ENCODE measurements around the gene CTBP2. TPM values are rescaled to one million over a fixed set of nuclear protein-coding genes. Genes with fewer than 3 reads are reported as not detected.
"Not testable (repeated sequence)": the region's sequence is repeated elsewhere in the genome, so short reads cannot be mapped to it uniquely, and the experiment has no call there.

Gene CTBP2
- total RNA-seq, 2 donors from 2014 or later, result 1.2 TPM

DNA sequence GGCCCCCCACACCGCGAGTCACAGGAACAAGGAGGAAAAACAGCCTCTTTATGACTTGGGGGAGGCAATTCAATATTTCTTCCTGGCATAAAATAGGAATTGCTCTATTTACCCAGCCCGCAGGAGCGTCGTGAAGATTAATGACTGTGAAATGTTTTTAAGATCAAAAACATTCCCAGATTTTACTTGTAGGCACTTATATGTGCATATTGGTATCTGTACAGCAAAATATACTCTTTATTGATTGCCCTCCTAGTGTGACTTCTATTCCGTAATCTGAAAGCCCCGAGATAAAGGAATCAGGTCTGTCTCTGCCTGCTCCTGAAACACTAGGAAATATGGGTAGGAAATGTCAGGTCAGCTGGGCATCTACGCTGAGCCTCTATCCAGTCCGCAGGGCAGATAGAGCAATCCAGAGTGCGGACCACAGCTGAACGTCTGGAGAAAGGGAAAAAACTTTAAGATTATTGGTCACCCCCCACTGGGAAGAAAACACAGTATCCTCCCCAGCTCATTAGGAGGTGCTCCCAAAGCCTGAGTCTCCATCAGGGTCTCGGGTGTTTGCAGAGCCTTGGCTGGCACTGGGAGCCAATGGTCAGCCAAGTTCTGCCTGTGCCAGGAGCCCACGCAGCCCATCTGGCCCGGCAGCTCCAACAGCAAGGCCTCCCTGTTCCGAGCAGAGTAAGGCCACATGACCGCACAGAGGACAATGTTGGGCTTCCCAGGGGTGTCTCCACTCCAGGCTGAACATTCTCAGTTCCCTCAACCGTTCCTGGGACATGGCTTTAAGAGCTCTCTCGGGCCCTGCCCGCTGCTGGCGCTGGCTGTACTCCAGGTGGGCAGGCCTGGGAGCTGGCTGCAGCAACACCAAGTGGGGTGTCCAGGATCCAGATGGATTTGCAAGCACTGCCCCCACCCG lies 7.7 kb downstream of the CTBP2 start:
- Mint-ChIP-seq H3K9me3 (no peaks in the 10 kb centered on the region), H3K27ac (no peak overlapping the region), H3K36me3 (peaks cover 0 to 6% of the 10 kb centered on the region in 2 donors)
- DNase-seq (ENCODE audit: low spot score in 2 of 2) (no peak), ATAC-seq (no peak)

- Mint-ChIP-seq H3K9me3 (no peaks in the 10 kb centered on the region), H3K36me3 (peaks cover 0 to 6% of the 10 kb centered on the region in 2 donors), H3K27ac (no peak overlapping the region)
- ATAC-seq, result no peak
- no peak for DNase-seq (ENCODE audit: low spot score in 2 of 2)
Measured at GRCh38 chr10:125151553-125152449, 8.6 kb downstream of the CTBP2 start.

DNA sequence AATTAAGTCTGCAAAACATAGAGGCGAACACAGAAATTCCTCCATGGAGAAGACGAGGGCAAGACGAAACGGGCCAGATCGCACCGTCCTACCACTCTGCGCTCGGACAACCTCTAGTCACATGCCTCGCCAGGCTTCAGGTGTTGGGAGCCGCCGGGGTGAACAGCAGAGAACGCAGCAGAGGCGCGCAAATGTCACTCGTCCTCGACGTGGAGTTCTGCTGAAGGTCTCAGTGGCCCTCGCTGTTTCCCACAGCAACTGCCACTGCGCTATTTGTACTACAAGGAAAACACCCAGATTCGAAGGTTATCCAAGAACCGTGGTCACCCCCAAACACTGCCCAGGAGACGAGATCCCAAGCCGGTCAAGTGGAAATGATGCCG lies 9.2 kb downstream of the CTBP2 start:
- ATAC-seq (no peak), DNase-seq (ENCODE audit: low spot score in 2 of 2) (no peak)
- peaks cover 0 to 6% of the 10 kb centered on the region in 2 donors for H3K36me3 Mint-ChIP-seq
- no peaks in the 10 kb centered on the region for H3K9me3 Mint-ChIP-seq
- no peak overlapping the region for H3K27ac Mint-ChIP-seq

DNA sequence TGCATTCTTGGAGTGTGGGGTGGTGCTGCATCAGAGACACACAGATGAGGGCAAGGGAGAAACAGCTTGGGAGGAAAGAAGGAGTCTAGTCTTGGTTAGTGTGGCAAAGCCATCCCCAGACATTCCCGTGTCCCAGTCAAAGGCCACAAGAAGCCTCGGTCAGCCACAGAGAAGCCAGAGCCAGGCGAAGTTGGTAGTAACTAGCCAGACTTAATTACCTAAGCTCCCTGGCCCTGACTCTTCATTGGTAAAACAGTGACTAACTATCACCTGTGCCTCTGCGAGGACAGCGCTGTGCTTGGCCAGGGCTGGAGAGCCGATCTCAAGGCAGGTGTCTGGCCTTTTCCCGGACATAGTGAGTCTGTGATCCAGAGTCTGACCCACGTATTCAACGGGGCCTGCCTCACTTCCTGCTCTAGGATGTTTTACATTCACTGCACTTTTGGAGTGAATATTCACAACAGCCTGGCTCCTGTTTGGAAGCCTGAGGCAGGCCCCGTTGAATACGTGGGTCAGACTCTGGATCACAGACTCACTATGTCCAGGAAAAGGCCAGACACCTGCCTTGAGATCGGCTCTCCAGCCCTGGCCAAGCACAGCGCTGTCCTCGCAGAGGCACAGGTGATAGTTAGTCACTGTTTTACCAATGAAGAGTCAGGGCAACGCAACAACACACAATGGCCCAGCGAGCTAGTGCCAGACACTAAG lies 9.8 kb downstream of the CTBP2 start:
- H3K27ac Mint-ChIP-seq, H3K36me3 Mint-ChIP-seq: not testable (repeated sequence)

GRCh38 chr10:125149680-125150047 lies 10.7 kb downstream of the CTBP2 start:
- no peak for DNase-seq (ENCODE audit: low spot score in 2 of 2)
- Mint-ChIP-seq H3K27ac (no peak overlapping the region), H3K36me3 (peaks cover 0 to 6% of the 10 kb centered on the region in 2 donors), H3K9me3 (no peaks in the 10 kb centered on the region)
- no peak for ATAC-seq

More for the DNA sequence above, 9.8 kb downstream of the CTBP2 start:
- H3K9me3 Mint-ChIP-seq; DNase-seq (ENCODE audit: low spot score in 2 of 2); ATAC-seq: not testable (repeated sequence)

DNA sequence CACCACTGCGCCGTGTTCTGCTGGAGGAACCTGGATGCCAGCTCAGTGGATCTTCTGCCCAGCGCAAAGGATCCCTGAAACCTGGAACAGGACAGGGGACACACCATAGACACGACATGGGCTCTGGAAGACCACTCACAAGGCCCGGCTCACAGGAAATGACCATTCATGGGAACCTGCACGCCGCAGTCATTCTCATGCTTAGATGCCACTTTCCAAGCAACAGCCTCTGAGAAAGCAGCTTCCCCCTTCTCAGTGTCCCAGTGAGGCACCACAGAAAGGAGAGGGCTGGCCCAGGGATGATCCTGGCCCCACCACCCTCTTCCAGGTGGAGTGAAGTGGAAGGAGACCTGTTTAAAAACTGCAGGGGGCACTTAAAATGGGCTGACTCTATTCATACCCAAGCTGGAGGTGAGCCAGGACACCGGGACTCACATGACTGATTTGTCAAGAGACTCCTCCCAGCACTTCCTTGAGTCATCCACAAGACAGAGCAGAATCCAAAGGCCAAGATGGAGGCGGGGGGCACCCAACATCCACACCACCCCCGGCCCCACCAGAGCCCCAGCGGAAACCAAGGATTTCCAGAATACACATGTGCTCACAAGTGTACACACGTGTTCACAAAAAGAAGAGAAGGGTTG lies 11.2 kb downstream of the CTBP2 start:
- no peaks in the 10 kb centered on the region for H3K9me3 Mint-ChIP-seq
- H3K36me3 Mint-ChIP-seq, result peaks cover 0 to 6% of the 10 kb centered on the region in 2 donors
- DNase-seq (ENCODE audit: low spot score in 2 of 2) (no peak), ATAC-seq (no peak)
- no peak overlapping the region for H3K27ac Mint-ChIP-seq

GRCh38 chr10:125148528-125148927 lies 11.8 kb downstream of the CTBP2 start:
- ATAC-seq (no peak), DNase-seq (ENCODE audit: low spot score in 2 of 2) (no peak)
- H3K9me3 Mint-ChIP-seq, result no peaks in the 10 kb centered on the region
- no peak overlapping the region for H3K27ac Mint-ChIP-seq
- H3K36me3 Mint-ChIP-seq, result peaks cover 0 to 6% of the 10 kb centered on the region in 2 donors

GRCh38 chr10:125147971-125148439 lies 12.4 kb downstream of the CTBP2 start:
- no peaks in the 10 kb centered on the region for H3K9me3 Mint-ChIP-seq
- peaks cover 0 to 6% of the 10 kb centered on the region in 2 donors for H3K36me3 Mint-ChIP-seq
- ATAC-seq (no peak), DNase-seq (ENCODE audit: low spot score in 2 of 2) (no peak)
- no peak overlapping the region for H3K27ac Mint-ChIP-seq

GRCh38 chr10:125146791-125147579 lies 13.4 kb downstream of the CTBP2 start:
- Mint-ChIP-seq H3K9me3 (no peaks in the 10 kb centered on the region), H3K27ac (no peak overlapping the region), H3K36me3 (peaks cover 0 to 6% of the 10 kb centered on the region in 2 donors)
- ATAC-seq, result no peak
- no peak for DNase-seq (ENCODE audit: low spot score in 2 of 2)

GRCh38 chr10:125145636-125146035 lies 14.7 kb downstream of the CTBP2 start:
- ATAC-seq, result no peak
- no peaks in the 10 kb centered on the region for H3K36me3 Mint-ChIP-seq
- DNase-seq (ENCODE audit: low spot score in 2 of 2), result no peak

DNA sequence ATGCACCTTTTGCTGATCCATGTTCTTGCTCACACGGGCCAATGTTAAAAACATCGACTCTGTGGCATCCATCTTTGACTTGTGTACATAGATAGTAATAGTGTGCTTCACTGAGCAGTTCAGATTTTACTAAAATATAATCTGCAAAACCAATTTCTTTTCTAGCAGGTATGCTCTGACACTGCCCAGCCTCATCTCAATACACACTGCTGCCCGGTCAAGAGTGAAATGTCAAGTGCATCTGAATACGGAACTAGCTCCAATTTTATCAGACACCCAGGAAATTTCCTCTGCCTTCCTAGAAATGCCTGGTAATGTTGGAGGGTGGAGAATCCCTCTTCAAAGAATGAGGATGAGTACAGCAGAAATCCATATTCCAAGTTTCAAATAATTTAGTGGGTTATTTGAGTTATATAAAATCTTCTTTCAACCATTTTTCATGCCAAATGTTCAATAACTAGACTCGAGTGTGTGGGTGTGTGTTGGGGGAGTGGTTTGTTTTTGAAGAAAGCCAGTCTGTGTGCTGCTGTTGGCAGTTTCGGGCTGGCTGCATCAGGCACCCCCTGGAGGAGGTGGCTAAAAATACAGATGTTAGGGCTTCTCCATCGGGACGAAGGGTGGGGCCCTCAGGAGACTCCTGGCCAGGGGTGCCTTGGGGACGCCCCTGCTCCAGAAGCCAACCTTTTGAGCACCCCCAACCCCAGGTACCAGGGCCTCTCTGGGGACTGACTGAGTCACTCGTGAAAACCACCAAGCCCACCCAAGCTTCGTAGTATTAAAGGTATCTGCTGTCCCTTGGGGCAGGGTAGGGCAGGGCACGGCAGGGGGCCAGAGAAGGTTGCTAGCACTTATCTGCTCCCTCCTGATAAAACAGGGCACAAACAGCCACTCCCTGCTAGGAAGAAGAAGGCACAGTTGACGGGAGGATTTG lies 15.4 kb downstream of the CTBP2 start:
- ATAC-seq, result peak in 1 of 2 donors; percentile 43
- Mint-ChIP-seq H3K36me3 (no peaks in the 10 kb centered on the region), H3K27ac (no peak overlapping the region), H3K9me3 (no peaks in the 10 kb centered on the region)
- DNase-seq (ENCODE audit: low spot score in 2 of 2), result peak in 1 of 2 donors; percentile 7

More at GRCh38 chr10:125145636-125146035, 14.7 kb downstream of the CTBP2 start:
- Mint-ChIP-seq H3K27ac (no peak overlapping the region), H3K9me3 (no peaks in the 10 kb centered on the region)

DNA sequence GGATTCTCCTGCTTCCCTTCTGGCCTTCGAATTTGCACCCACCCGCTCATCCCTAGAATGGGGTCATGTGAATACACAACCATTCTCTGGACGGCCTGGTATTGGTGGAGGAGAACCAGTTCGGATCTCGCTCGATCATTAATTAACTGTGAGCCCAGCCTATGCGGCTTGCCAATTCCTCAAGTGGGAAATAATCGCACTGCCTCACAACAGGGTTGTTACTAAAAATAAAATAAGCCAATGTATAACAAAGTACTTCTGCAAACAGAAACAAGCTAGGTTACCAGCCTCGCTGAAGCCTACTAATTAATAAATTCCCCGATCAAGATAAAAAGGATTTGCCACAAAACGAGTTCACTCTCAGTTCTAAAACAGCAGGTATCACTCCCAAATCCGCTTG lies 16.2 kb downstream of the CTBP2 start:
- Mint-ChIP-seq H3K27ac (no peak overlapping the region), H3K9me3 (no peaks in the 10 kb centered on the region), H3K36me3 (no peaks in the 10 kb centered on the region)
- ATAC-seq, result no peak
- DNase-seq (ENCODE audit: low spot score in 2 of 2), result no peak

- Mint-ChIP-seq H3K36me3 (no peaks in the 10 kb centered on the region), H3K27ac (no peak overlapping the region), H3K9me3 (no peaks in the 10 kb centered on the region)
- no peak for ATAC-seq
- no peak for DNase-seq (ENCODE audit: low spot score in 2 of 2)
Measured at GRCh38 chr10:125142946-125143345, 17.4 kb downstream of the CTBP2 start.

DNA sequence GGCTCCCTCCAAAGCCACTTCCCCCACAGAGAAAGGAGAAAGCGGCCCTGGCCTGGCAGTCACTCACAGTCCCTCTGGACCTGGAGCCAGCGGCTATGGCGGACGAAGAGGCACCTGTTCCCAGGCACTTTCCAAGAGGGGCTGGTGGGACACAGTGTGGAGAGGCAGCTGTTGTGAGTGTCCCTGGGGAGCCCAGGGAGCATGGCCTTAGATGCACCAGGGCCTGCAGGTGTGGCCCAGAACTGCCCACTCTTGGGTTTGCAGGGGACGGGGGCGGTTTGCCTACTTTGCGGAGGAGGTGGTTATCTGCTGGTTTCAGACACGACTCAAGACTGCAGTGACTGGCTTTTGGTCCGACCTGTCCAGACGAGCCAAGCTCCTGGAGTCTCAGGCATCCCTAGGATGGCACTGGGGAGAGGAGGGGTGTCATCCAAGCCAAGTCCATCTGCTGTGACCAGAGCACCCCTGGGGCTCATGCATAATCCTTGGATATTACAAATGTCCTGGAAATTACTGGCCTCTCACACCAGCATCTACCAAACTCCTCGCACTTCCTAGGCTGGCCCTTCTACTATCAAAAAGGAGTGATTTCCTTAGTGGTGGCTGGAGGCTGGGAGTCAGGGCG lies 18.4 kb downstream of the CTBP2 start:
- Mint-ChIP-seq H3K27ac (no peak overlapping the region), H3K9me3 (no peaks in the 10 kb centered on the region), H3K36me3 (no peaks in the 10 kb centered on the region)
- no peak for DNase-seq (ENCODE audit: low spot score in 2 of 2)
- no peak for ATAC-seq
